GM12874 (cell line): ENCODE measurements around the gene CACNA1H.

Experiments
- TF ChIP-seq, protein P1 (sequence below): IDR thresholded peaks from 2 replicates; pipeline ENCODE4 v1.5.1; 2011; ENCODE audit warnings: low read depth, mild to moderate bottlenecking, control low read depth, low read length, moderate library complexity; ENCODE audit not compliant: insufficient read depth

CACNA1H gene

DNA sequence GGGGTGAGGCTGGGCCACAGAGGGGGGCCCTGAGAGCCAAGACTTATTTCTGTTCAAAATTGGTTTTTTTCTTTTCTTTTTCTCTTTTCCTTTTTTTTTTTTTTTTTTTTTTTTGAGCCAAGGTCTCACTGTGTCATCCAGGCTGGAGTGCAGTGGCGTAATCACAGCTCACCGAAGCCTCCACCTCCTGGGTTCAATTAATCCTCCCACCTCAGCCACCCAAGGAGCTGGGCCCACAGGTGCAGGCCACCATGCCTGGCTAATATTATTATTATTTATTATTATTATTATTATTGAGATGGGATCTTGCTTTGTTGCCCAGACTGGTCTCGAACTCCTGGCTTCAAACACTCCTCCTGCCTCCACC is 17.5 kb upstream of the CACNA1H start:
- TF ChIP-seq, protein P1, sequence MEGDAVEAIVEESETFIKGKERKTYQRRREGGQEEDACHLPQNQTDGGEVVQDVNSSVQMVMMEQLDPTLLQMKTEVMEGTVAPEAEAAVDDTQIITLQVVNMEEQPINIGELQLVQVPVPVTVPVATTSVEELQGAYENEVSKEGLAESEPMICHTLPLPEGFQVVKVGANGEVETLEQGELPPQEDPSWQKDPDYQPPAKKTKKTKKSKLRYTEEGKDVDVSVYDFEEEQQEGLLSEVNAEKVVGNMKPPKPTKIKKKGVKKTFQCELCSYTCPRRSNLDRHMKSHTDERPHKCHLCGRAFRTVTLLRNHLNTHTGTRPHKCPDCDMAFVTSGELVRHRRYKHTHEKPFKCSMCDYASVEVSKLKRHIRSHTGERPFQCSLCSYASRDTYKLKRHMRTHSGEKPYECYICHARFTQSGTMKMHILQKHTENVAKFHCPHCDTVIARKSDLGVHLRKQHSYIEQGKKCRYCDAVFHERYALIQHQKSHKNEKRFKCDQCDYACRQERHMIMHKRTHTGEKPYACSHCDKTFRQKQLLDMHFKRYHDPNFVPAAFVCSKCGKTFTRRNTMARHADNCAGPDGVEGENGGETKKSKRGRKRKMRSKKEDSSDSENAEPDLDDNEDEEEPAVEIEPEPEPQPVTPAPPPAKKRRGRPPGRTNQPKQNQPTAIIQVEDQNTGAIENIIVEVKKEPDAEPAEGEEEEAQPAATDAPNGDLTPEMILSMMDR = no peak

DNA sequence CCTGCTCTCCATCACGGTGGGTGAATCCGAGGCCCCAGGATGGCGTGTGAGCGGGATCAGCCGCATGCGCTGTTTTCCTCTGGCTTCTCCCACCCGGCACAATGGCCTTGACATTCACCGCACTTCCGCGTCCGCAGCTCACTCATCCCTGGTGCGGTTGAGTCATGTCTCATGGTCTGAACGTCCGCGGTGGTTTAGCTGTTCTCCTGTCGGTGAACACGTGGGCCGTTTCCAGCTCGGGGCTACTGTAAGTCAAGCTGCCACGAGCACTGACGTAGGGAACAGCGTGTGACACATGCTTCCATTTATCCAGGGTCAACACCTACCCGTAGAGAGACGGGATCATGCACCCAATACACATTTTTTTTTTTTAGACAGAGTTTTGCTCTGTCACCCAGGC is 15.3 kb upstream of the CACNA1H start:
- TF ChIP-seq, protein P1 = no peak

DNA sequence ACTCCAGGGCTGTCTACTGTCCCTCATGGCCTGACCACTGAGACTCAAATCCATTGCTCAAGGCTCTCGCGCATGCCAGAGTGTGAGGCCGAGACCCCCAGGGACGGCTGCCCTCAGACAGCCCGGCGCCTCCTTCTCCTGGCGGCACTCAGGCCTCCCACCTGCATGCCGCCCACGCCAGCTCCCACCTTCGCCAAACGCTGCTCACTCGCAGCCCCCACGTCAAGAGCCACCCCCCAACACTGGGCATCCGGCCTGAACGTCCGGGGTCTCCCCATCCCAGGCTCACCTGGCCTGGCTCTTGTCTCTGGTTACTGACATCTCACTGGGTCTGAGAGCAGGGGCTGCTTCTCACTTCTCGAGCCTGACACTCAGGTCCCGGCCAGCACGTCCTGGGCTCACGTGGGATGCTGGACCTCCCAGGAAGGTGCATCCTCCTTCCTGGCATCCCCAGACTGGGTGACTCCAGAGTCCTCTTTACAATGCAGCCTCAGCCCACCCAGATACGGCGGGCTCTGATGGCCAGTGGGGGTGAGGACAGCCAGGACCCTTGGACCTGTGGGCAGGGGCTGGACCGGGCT is 12.2 kb upstream of the CACNA1H start:
- TF ChIP-seq, protein P1 = no peak

DNA sequence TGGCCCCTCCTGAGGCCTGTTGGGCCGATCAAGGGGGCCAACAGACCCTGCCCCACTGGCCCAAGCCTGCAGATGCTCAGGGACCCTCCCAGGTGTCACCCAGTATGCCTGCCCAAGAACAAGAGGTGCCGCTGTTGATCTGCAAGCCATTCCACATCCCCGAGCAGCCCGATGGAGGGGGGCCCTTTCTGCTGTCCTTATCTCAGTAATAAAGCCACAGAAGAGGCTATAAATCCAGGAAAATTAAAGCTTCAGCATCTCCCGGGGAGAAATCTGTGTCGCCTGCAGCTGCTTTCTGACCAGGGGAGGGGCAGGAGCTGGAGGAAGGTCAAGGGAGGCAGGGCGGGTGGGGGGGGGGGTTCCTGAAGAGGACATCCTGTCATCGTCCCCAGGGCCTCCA is 11.7 kb upstream of the CACNA1H start:
- TF ChIP-seq, protein P1 = no peak

DNA sequence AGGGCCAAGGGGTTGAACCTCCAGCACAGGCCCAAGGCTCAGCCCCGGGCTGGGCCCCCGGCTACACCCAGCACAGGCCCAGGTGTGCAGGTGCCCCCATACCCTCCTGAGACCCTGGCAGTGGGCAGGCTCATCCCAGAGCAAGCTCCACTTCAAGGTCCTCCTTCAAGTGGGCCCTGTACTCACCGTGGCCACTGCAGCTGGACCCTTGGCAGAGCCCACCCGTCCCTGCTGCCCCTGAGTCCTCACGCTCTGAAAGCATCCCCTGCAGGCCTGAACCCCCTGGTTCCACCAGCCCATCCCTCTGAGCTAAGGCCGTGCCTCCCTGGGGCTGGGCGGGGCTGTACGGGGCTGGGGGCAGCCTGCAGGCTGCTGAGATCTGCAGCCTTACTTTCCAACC is 11.2 kb upstream of the CACNA1H start:
- TF ChIP-seq, protein P1 = no peak

DNA sequence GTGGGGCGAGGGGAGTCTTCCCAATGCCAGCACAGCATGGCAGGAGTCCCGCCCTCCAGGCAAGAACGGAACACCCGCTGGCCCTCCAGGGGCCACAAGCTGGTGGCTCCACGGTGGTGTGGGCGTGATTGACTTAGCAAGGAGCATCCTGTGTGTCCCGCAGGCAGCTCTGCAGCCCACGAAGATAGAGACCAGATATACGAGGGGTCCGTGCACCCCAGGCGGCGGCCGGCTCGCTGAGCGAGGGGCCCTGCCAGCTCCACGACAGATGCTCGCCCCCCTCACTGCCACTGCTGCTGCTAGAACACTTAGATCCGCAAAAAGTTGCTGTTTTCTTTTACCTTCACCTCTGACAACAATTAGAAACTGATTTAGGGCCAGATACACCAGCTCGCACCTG is 10.0 kb upstream of the CACNA1H start:
- TF ChIP-seq, protein P1 = no peak

DNA sequence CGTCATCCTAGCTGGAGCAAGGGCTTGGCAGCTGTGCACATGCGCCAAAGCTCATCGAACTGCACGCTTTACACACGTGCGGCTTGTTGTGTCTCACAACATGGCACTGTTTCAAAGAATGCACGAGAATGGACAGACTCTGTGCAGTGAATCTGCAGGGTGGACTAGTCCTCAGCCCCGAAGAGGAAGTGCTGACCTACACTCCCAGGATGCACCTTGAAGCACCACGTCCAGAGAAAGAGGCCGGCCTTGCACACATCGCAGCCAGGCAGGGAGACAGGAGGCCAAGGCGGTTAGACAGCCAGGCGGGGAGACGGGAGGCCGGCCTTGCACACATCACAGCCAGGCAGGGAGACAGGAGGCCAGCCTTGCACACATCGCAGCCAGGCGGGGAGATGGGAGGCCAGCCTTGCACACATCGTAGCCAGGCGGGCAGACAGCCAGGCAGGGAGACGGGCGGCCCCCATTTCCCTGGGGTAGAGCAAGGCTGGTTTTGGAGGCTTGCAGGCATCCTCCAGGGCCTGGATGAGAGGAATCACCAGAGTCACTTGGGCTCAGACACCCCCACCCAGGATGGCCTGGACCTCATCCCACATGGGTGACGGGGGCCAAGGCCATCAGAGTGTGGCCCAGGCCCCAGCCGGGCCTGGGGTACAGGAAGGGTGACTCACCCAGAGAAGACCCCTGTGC is 9.0 kb upstream of the CACNA1H start:
- TF ChIP-seq, protein P1 = no peak
